Activated CD4-positive, alpha-beta T cell treated with anti-CD3 and anti-CD28 coated beads, Interleukin-2, amount 50 U/mL, for 4 hours (primary cell): ENCODE data around the gene SURF2.
"Not testable (repeated sequence)": the region's sequence is repeated elsewhere in the genome, so short reads cannot be mapped to it uniquely, and the experiment has no call there.

Experiments
- DNase-seq, 2 experiments: peaks; one replicate each; pipeline ENCODE4 v3.0.0-alpha.2; 2020

SURF2 gene

GRCh38 chr9:133379153-133380086 lies 23.1 kb downstream of the SURF2 start:
- DNase-seq, result no peak

- DNase-seq, result no peak
Observed at GRCh38 chr9:133380734-133381133, 24.4 kb downstream of the SURF2 start.

- DNase-seq, result no peak
Observed at GRCh38 chr9:133382507-133383141, 26.3 kb downstream of the SURF2 start.

GRCh38 chr9:133383438-133383837 lies 27.1 kb downstream of the SURF2 start:
- no peak for DNase-seq

GRCh38 chr9:133384736-133385321 lies 28.5 kb downstream of the SURF2 start:
- DNase-seq, result no peak

- DNase-seq, result no peak
Observed at GRCh38 chr9:133385452-133385851, 29.1 kb downstream of the SURF2 start.

GRCh38 chr9:133386338-133386737 lies 30.0 kb downstream of the SURF2 start:
- no peak for DNase-seq

GRCh38 chr9:133387680-133388079 lies 31.3 kb downstream of the SURF2 start:
- no peak for DNase-seq

GRCh38 chr9:133389025-133389557 lies 32.7 kb downstream of the SURF2 start:
- no peak for DNase-seq

- no peak for DNase-seq
Observed at GRCh38 chr9:133389562-133389961, 33.2 kb downstream of the SURF2 start.

- DNase-seq, result no peak
Observed at GRCh38 chr9:133390713-133391112, 34.4 kb downstream of the SURF2 start.

- DNase-seq, result not testable (repeated sequence)
Observed at GRCh38 chr9:133391449-133391848, 35.1 kb downstream of the SURF2 start.

GRCh38 chr9:133392308-133392707 lies 36.0 kb downstream of the SURF2 start:
- not testable (repeated sequence) for DNase-seq

GRCh38 chr9:133393399-133393798 lies 37.0 kb downstream of the SURF2 start:
- no peak for DNase-seq

GRCh38 chr9:133394687-133395271 lies 38.4 kb downstream of the SURF2 start:
- no peak for DNase-seq

- DNase-seq, result no peak
Observed at GRCh38 chr9:133396952-133397351, 40.6 kb downstream of the SURF2 start.

GRCh38 chr9:133397370-133397769 lies 41.0 kb downstream of the SURF2 start:
- DNase-seq, result no peak

GRCh38 chr9:133397895-133398294 lies 41.5 kb downstream of the SURF2 start:
- DNase-seq, result no peak

- DNase-seq, result no peak
Observed at GRCh38 chr9:133400292-133400691, 43.9 kb downstream of the SURF2 start.

- no peak for DNase-seq
Observed at GRCh38 chr9:133401588-133401987, 45.2 kb downstream of the SURF2 start.

- no peak for DNase-seq
Observed at GRCh38 chr9:133402689-133403088, 46.3 kb downstream of the SURF2 start.

GRCh38 chr9:133403766-133404453 lies 47.6 kb downstream of the SURF2 start:
- peak; percentile 62 to 64 for DNase-seq
